Right hindlimb (tissue), 1 donor: ENCODE data around the gene TRIM32.
"Not testable (repeated sequence)": the region's sequence is repeated elsewhere in the genome, so short reads cannot be mapped to it uniquely, and the experiment has no call there.

Source experiments
- DNase-seq: peaks from one replicate; pipeline ENCODE4 v3.0.0-alpha.2; 2018

TRIM32 gene

DNA sequence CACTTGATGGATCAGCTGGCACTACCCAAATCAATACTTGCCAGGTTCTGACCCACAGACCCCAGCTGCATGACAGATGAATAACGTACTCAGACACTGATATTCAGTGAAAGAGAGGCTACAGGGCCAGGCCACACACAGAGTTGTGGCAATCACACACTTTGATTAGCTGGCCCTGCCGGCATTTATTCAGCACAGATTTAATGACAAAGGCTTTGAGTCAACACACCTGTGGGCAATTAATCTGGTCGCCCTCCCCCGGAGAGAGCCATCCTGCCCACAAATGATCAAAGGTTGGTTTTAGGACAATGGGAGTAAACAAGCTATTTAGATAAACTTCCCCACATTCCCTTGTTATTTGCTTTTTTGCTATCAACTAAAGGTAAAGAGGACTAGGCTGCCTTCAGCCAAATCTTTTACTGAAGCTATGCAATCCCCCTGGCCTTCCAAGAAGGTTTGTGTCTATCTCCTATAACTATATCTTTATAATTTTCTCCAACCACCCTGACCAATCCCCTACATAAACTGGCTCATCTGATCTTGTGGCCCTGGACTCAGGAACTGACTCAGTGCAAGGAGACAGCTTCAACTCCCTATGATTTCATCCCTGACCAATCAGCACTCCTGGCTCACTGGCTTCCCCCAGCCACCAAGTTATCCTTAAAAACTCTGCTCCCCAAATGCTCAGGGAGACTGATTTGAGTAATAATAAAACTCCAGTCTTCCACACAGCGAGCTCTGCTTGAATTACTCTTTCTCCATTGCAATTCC is 12.7 kb upstream of the TRIM32 start:
- DNase-seq = no peak

GRCh38 chr9:116683535-116683934 is 3.6 kb upstream of the TRIM32 start:
- DNase-seq = no peak

DNA sequence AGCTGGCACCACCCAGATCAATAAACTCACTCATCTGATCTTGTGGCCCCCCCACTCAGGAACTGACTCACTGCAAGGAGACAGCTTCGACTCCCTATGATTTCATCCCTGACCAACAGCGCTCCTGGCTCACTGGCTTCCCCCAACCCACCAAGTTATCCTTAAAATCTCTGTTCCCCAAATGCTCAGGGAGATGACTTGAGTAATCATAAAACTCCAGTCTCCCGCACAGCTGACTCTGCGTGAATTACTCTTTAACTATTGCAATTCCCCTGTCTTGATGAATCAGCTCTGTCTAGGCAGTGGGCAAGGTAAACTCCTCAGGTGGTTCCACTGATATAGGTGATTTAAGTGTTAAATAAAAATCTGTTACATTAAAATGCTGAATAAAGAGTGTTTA is 1.9 kb upstream of the TRIM32 start:
- DNase-seq = no peak

GRCh38 chr9:116686135-116686534 is 970 bp upstream of the TRIM32 start:
- DNase-seq = no peak

- DNase-seq = no peak
Measured at GRCh38 chr9:116686693-116687073, 422 bp upstream of the TRIM32 start.

- DNase-seq = no peak
Measured at GRCh38 chr9:116687754-116688135, 640 bp downstream of the TRIM32 start.

DNA sequence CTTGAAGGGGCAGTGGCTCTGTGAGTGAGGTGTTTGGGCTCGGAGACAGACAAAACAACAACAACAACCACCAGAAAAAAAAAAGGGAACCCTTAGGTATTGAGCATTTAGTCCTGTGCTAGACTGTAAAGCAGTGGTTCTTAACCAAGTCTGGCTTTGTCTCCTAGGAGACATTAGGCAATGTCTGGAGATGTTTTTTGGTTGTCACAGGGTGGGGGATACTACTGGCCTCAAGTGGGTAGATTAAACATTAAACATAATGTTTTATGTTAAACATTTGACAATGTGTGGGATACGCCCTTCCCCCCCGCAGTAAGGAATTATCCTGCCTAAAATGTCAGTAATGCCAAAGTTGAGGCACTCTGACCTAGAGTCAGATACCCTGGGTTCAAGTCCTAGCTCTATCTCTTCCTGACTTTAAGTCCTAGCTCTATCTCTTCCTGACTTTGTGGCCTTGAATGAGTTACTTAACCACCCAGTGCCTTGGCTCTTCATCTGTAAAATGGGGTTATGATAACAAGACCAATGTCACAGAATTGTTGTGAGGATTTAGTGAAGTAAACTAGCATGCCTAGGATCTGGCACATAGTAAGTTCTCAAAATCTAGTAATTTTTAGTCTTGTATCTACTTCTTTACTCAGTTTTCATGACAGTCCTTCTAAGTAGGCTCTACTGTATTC is 1.8 kb downstream of the TRIM32 start:
- no peak for DNase-seq

GRCh38 chr9:116689486-116690032 is 2.5 kb downstream of the TRIM32 start:
- DNase-seq = no peak

GRCh38 chr9:116690805-116691204 is 3.7 kb downstream of the TRIM32 start:
- DNase-seq = not testable (repeated sequence)

DNA sequence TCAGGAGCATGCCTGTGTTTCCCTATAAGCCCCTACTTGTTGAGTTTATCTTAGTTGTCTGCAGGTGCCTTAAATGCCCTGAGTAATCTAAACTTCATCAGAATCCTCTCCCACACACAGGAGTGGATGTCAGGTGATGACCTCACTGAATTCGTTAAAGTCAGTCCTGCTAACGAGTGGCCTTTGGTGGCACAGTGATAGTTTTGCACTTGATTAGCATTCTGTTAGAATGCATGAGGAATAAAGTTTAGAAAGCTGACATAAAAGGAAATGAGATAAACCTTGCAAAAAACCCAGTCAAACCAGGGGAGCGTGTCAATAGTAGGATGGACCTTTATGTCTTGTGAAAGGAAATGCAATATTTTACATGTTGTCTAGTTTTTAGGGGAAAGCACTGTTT is 4.5 kb downstream of the TRIM32 start:
- DNase-seq = no peak

DNA sequence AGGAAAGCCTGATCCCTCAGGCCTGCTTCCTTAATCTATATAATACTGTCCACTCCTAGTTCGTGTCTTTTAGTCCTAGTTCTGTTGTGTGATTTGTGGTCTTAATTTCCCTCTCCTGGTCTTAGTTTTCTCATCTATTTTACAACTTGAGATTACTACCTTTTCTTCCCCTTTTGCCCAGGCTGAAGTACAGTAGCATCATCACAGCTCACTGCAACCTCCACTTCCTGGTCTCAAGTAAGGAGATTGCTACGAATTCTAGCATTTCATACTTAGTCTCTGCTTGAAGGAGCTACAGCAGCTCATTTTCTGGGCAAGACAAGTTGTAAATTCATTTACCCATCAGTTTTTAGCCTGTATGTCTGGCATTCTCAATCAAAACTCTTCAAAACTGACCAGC is 5.5 kb downstream of the TRIM32 start:
- no peak for DNase-seq

GRCh38 chr9:116693233-116693731 is 6.2 kb downstream of the TRIM32 start:
- no peak for DNase-seq

GRCh38 chr9:116694785-116695291 is 7.7 kb downstream of the TRIM32 start:
- DNase-seq = no peak

- DNase-seq = no peak
Measured at GRCh38 chr9:116695438-116695837, 8.3 kb downstream of the TRIM32 start.

DNA sequence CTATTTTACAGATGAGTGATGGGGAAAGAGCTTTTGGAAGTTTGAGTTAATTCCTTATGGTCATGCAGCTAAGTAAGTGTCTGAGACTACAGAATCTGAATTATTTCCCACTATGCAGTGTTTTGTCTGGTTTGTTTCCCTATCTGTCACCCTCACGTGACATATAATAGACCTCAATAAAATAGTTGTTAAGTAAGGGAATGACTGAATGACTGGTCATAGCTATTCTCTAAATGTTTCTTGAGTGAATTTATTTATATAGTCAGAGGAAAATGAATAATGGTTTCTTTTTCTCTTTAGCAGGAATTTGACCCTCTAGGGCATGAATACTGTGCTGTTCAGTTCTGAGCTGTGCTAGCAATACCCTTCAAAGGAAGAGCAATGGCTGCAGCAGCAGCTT is 10.3 kb downstream of the TRIM32 start:
- no peak for DNase-seq

DNA sequence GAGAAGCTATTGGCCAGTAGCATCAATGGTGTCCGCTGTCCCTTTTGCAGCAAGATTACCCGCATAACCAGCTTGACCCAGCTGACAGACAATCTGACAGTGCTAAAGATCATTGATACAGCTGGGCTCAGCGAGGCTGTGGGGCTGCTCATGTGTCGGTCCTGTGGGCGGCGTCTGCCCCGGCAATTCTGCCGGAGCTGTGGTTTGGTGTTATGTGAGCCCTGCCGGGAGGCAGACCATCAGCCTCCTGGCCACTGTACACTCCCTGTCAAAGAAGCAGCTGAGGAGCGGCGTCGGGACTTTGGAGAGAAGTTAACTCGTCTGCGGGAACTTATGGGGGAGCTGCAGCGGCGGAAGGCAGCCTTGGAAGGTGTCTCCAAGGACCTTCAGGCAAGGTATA is 10.8 kb downstream of the TRIM32 start:
- no peak for DNase-seq

DNA sequence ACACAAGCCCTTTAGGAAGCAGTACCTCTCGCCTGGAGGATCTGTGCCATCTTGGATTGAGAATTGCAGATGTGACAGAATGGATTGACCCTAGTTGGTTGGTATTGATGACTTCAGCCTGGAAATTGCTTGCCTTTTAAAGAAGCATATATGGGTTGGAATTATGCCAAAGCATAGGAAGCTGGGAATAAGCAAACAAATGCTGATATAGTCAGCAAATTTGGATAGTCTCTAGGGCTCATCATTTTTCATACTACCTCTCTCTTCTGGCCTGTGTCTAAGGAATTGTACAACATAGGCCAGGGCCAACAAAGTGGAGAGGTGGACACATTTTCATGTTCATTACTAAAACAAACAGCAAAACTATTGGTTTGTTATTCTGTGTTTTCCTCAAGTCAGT is 13.2 kb downstream of the TRIM32 start:
- DNase-seq = no peak

DNA sequence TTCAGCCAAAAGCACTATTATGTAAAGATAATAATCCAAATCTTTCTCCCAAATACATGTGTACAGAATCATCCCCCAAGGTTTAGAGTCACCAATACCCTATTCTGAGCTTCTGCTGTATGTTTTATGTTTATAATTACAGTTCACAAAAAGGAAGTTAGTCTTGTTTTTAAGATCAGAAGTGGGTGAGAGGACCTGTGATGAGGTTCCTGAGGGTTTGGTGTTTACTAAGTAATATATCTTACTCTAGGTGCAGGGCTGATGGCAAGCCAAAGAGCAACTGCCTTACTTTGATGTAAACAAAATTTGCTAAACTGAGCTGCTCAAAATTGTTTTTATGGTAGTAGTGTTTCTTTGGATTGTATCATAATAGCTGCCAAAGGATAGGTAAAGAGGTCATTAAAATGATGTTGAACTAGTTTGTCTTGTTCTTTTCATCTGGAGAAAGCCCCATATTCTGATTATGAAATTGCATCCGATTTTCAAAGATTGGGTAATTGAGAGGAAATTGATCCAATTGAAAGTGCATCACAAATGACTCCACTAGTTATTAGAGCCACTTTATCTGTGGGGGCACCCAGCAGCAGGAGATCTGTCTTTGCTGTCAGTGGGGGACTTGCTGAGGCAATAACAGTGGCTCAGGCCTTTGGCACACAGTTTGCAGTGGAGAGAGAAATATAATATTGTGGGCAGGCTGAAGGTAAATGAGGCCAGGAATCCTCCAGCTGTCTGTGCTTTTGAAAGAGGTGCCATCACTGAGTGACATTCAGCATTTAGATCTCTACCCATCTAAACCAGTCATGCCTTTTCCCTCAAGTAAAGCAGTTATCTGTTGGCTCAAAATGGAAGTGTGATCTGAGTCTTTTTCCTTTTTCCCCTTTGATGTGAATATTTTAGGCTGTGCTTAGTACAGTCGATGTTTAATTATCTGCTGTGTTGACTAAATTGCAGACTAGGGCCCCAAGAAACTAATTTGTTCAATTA is 14.1 kb downstream of the TRIM32 start:
- DNase-seq = no peak

- DNase-seq = no peak
Measured at GRCh38 chr9:116701940-116702642, 15.0 kb downstream of the TRIM32 start.

DNA sequence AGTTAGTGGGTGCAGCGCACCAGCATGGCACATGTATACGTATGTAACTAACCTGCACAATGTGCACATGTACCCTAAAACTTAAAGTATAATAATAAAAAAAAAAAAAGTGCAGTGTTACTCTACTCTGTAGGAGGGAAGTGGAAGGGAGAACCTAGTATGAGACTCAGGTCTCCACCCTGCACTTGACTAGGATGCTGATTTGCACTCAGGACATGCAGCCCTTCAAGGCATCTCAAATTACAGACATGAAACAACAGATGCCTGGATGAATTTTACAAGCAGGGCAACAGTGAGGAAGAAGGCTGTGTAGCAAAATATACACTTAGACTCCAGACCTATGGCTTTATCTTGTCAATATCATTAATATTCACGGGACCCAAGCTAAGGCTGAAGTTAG is 16.5 kb downstream of the TRIM32 start:
- no peak for DNase-seq

- DNase-seq = no peak
Measured at GRCh38 chr9:116704470-116704869, 17.4 kb downstream of the TRIM32 start.

DNA sequence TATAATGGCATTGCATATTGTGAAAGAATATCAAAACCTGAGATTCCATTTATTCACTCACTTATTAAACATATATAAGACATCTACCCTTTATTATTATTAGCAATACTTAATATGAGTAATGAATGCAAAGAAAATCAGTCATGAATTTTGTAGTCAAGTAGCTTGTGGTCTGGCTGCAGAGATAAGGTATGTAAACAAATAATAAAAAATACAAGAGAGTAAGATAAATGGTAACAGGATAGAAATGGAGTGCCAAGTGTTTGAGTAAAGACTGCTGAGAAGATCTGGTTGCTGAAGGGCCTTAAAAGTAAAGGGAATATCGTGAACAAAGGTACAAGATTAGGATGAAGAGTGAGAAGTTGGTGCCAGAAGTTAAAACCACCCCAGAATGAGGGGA is 18.4 kb downstream of the TRIM32 start:
- DNase-seq = no peak
